ENCODE measurements around the gene PLXNC1.

GRCh38 chr12:94260017-94260416 lies 111.6 kb downstream of the PLXNC1 start:
- no peak for TF ChIP-seq CTCF (IDR thresholded peaks at IDR 0.05)
- no peak for TF ChIP-seq POLR2A (IDR thresholded peaks at IDR 0.05)

Data from upper lobe of left lung (tissue), 4 donors.